HL-60 (cell line): Measurements from ENCODE around the gene HELB.

Experiments used
- POLR2AphosphoS5 ChIP-seq: IDR thresholded peaks from 2 replicates; pipeline ENCODE4 v1.6.1; 2012; ENCODE audit warnings: low read depth
- TF ChIP-seq, protein P1 (sequence below): IDR thresholded peaks from one replicate; pipeline ENCODE4 v1.5.1; 2011; ENCODE audit warnings: low read length, control low read depth, inconsistent platforms; ENCODE audit not compliant: insufficient read depth

DNA sequence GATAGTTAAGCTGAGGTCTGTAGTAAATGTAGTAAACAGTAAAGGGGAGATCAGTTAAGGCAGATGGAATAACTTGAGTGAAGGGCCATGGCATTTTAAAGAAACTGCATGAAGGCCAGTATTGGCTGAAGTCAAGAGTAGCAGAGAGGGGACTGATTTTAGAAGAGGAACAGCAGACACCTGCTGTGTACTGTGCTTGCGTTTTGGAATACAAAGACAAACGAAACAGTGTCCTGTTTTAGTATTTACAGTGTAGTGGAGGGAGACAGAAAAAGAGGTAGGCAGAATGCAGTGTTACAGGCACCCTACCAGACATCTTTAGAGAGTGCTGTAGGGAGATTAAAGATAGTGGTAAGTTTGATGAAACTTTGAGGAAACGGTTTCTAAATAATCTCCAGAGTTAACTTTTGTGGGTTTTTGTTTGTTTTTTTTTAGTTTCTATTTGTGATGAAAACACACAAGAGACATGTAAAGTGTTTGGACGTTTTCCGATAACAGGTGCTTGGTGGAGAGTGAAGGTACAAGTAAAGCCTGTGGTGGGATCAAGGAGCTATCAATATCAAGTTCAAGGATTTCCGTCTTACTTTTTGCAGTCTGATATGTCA is 2.1 kb downstream of the HELB start:
- TF ChIP-seq POLR2AphosphoS5 = no peak
- TF ChIP-seq, protein P1, sequence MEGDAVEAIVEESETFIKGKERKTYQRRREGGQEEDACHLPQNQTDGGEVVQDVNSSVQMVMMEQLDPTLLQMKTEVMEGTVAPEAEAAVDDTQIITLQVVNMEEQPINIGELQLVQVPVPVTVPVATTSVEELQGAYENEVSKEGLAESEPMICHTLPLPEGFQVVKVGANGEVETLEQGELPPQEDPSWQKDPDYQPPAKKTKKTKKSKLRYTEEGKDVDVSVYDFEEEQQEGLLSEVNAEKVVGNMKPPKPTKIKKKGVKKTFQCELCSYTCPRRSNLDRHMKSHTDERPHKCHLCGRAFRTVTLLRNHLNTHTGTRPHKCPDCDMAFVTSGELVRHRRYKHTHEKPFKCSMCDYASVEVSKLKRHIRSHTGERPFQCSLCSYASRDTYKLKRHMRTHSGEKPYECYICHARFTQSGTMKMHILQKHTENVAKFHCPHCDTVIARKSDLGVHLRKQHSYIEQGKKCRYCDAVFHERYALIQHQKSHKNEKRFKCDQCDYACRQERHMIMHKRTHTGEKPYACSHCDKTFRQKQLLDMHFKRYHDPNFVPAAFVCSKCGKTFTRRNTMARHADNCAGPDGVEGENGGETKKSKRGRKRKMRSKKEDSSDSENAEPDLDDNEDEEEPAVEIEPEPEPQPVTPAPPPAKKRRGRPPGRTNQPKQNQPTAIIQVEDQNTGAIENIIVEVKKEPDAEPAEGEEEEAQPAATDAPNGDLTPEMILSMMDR = no peak
